DND-41 (cell line): ENCODE results near the gene HNRNPA2B1.
"Not testable (repeated sequence)": the region's sequence is repeated elsewhere in the genome, so short reads cannot be mapped to it uniquely, and the experiment has no call there.

ENCODE experiments used
- ATAC-seq: fragments of 200-7000 bp; cut with Tn5 transposase; 3 replicates; pipeline ENCODE4 v1.9.1; 2021; ENCODE audit warnings: low read depth; ENCODE audit not compliant: insufficient read depth
- DNase-seq: peaks from one replicate; pipeline ENCODE4 v3.0.0-alpha.2; 2020
- H2AFZ ChIP-seq: 2 replicates; pipeline ENCODE4 v1.6.0; 2012; ENCODE audit warnings: low read depth, low read length
- H3K27ac ChIP-seq: 2 replicates; pipeline ENCODE4 v1.5.1; 2012; ENCODE audit warnings: low read length, inconsistent platforms
- H3K27me3 ChIP-seq: fragments of 200-600 bp; sonication (generic); 2 replicates; pipeline ENCODE4 v1.6.0; 2012; ENCODE audit warnings: low read length, mild to moderate bottlenecking, inconsistent platforms; ENCODE audit not compliant: insufficient read depth, poor library complexity
- H3K36me3 ChIP-seq: 2 replicates; pipeline ENCODE4 v1.5.1; 2012; ENCODE audit warnings: low read length, inconsistent platforms; ENCODE audit not compliant: insufficient read depth
- H3K4me1 ChIP-seq: 2 replicates; pipeline ENCODE4 v1.5.1; 2012; ENCODE audit warnings: mild to moderate bottlenecking, low read length; ENCODE audit not compliant: insufficient read depth
- H3K4me2 ChIP-seq: 2 replicates; pipeline ENCODE4 v1.6.0; 2012; ENCODE audit warnings: mild to moderate bottlenecking, moderate library complexity, low read length, inconsistent platforms; ENCODE audit not compliant: insufficient read depth
- H3K4me3 ChIP-seq, 2 experiments: fragments of 200-600 bp in 1 of 2; shearing (Covaris generic) in 1 of 2; 2 replicates each; pipeline ENCODE4 v1.5.1; 2012 to 2016; ENCODE audit warnings: inconsistent platforms in 2 of 2, low read length in 2 of 2, mild to moderate bottlenecking in 2 of 2, low read depth in 1 of 2, moderate library complexity in 1 of 2
- H3K79me2 ChIP-seq: 2 replicates; pipeline ENCODE4 v1.6.0; 2012; ENCODE audit warnings: low read length, inconsistent platforms; ENCODE audit not compliant: insufficient read depth
- H3K9ac ChIP-seq: 2 replicates; pipeline ENCODE4 v1.6.0; 2012; ENCODE audit warnings: low read depth, mild to moderate bottlenecking, inconsistent platforms, low read length, moderate library complexity
- H3K9me3 ChIP-seq: 2 replicates; pipeline ENCODE4 v1.5.1; 2012; ENCODE audit warnings: low read length, moderate library complexity, mild to moderate bottlenecking, inconsistent platforms; ENCODE audit not compliant: insufficient read depth, severe bottlenecking
- H4K20me1 ChIP-seq: 2 replicates; pipeline ENCODE4 v1.6.0; 2012; ENCODE audit warnings: low read length; ENCODE audit not compliant: insufficient read depth
- CTCF ChIP-seq: IDR thresholded peaks from 2 replicates; pipeline ENCODE4 v1.5.1; 2012; ENCODE audit warnings: borderline replicate concordance, low read length, moderate library complexity, mild to moderate bottlenecking; ENCODE audit not compliant: poor library complexity, severe bottlenecking; ENCODE audit errors: extremely low read depth
- EZH2 ChIP-seq: IDR thresholded peaks from 3 replicates; pipeline ENCODE4 v1.6.1; 2012; ENCODE audit warnings: borderline replicate concordance, low read depth, mild to moderate bottlenecking, moderate library complexity, low read length, inconsistent platforms; ENCODE audit not compliant: severe bottlenecking

The HNRNPA2B1 gene

GRCh38 chr7:26151650-26151952 lies 48.9 kb downstream of the HNRNPA2B1 start:
- H3K27me3 ChIP-seq = no peaks in the 10 kb centered on the region
- no peak overlapping the region for H3K27ac ChIP-seq
- ATAC-seq = no peak

GRCh38 chr7:26151096-26151495 lies 49.5 kb downstream of the HNRNPA2B1 start:
- Histone ChIP-seq H4K20me1 (no peaks in the 10 kb centered on the region), H3K4me2 (no peak overlapping the region), H3K36me3 (no peaks in the 10 kb centered on the region), H3K9ac (no peak overlapping the region), H3K4me1 (peaks cover 9% of the 10 kb centered on the region), H3K9me3 (no peaks in the 10 kb centered on the region), H3K4me3 (no peak overlapping the region), H3K79me2 (no peaks in the 10 kb centered on the region), H2AFZ (no peak overlapping the region), H3K27me3 (no peaks in the 10 kb centered on the region), H3K27ac (no peak overlapping the region)
- no peak for TF ChIP-seq EZH2
- TF ChIP-seq CTCF = no peak
- ATAC-seq (peak; percentile 45; the same call in 1 of the 3 replicates), DNase-seq (no peak)

More at GRCh38 chr7:26151650-26151952, 48.9 kb downstream of the HNRNPA2B1 start:
- Histone ChIP-seq H3K4me2 (no peak overlapping the region), H4K20me1 (no peaks in the 10 kb centered on the region), H3K79me2 (no peaks in the 10 kb centered on the region), H3K9ac (no peak overlapping the region), H3K9me3 (no peaks in the 10 kb centered on the region), H3K4me3 (no peak overlapping the region), H3K4me1 (peaks cover 14% of the 10 kb centered on the region), H3K36me3 (no peaks in the 10 kb centered on the region), H2AFZ (no peak overlapping the region)
- TF ChIP-seq CTCF (no peak), EZH2 (no peak)
- DNase-seq = no peak

DNA sequence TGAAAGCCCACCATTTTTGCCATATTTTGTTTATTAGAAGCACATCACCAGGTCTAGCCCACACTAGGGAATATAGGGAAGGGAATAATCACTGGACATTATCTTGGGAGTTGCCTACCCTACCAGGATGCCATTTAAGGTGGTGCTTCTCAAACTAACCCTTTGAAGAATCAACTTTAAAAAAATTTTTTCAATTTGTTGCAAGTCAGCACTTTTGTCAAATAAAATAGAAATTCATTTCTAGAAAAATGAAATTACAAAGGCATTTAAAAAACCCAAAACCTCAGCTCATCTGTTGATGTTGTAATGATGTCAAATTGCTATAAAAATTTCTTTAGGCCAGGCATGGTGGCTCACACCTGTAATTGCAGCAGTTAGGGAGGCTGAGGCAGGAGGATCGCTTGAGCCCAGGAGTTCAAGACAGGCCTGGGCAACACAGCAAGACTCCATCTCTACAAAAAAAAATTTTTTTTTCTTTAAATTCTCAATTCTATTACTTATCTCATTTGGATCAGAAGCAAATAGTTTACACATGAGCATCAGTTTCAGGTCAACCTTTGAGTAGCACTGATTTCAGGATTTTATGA lies 51.1 kb downstream of the HNRNPA2B1 start:
- Histone ChIP-seq H3K4me3 (no peak overlapping the region), H3K4me1 (no peaks in the 10 kb centered on the region), H3K27ac (no peak overlapping the region), H3K36me3 (no peaks in the 10 kb centered on the region), H3K79me2 (no peaks in the 10 kb centered on the region), H3K9ac (no peak overlapping the region), H3K27me3 (no peaks in the 10 kb centered on the region), H3K9me3 (no peaks in the 10 kb centered on the region), H3K4me2 (no peak overlapping the region), H2AFZ (no peak overlapping the region), H4K20me1 (no peaks in the 10 kb centered on the region)
- no peak for DNase-seq
- ATAC-seq = no peak
- TF ChIP-seq EZH2 (no peak), CTCF (no peak)

- H3K36me3 ChIP-seq, H3K9me3 ChIP-seq, ATAC-seq, DNase-seq, H4K20me1 ChIP-seq, H3K4me2 ChIP-seq, H3K4me3 ChIP-seq, H3K79me2 ChIP-seq, H3K9ac ChIP-seq, H3K27me3 ChIP-seq, H2AFZ ChIP-seq, H3K4me1 ChIP-seq, H3K27ac ChIP-seq: not testable (repeated sequence)
Observed at GRCh38 chr7:26148307-26148700, 52.2 kb downstream of the HNRNPA2B1 start.

DNA sequence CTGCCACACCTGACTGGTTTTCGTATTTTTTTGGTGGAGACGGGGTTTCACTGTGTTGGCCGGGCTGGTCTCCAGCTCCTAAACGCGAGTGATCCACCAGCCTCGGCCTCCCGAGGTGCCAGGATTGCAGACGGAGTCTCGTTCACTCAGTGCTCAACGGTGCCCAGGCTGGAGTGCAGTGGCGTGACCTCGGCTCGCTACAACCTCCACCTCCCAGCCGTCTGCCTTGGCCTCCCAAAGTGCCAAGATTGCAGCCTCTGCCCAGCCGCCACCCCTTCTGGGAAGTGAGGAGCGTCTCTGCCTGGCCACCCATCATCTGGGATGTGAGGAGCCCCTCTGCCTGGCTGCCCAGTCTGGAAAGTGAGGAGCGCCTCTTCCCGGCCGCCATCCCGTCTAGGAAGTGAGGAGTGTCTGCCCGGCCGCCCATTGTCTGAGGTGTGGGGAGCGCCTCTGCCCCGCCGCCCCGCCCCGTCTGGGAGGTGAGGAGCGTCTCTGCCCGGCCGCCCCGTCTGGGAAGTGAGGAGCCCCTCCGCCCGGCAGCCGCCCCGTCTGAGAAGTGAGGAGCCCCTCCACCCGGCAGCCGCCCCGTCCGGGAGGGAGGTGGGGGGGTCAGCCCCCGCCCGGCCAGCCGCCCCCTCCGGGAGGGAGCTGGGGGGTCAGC lies 52.8 kb downstream of the HNRNPA2B1 start:
- not testable (repeated sequence) for ATAC-seq, H2AFZ ChIP-seq, H3K9me3 ChIP-seq

More for the DNA sequence above, 52.8 kb downstream of the HNRNPA2B1 start:
- H4K20me1 ChIP-seq, H3K27me3 ChIP-seq, H3K36me3 ChIP-seq, H3K27ac ChIP-seq, H3K4me1 ChIP-seq, H3K4me2 ChIP-seq, H3K4me3 ChIP-seq, H3K9ac ChIP-seq, H3K79me2 ChIP-seq: not testable (repeated sequence)
- DNase-seq = peak; percentile 39
